WTC11 (cell line): Measurements from ENCODE around the gene SCNM1. TPM values are rescaled to one million over a fixed set of nuclear protein-coding genes. Genes with fewer than 3 reads are reported as not detected.
A peak's percentile ranks its signal among the peaks of the same experiment; 100 is the strongest.

Source experiments
- ATAC-seq: fragments of 200-7000 bp; cut with Tn5 transposase; 2 replicates; pipeline ENCODE4 v1.10.0; 2021; ENCODE audit warnings: mild to moderate bottlenecking, moderate library complexity
- CTCF ChIA-PET: fragments of 300-600 bp; sonication (Branson Sonifier 250); formaldehyde crosslinking; loops from one replicate; lab custom pipeline; 2021; ENCODE audit warnings: antibody characterized with exemption; lab: Charles Lee
- POLR2A ChIA-PET: fragments of 350-600 bp; sonication (Branson Sonifier 250); formaldehyde crosslinking; loops from one replicate; lab custom pipeline; 2021; ENCODE audit warnings: antibody characterized with exemption; lab: Charles Lee
- DNase-seq: peaks from one replicate; pipeline ENCODE4 v3.0.0; 2021; ENCODE audit warnings: low spot score
- H3K27ac Mint-ChIP-seq: 2 replicates; pipeline ENCODE4 v1.8.0; 2021; ENCODE audit warnings: mixed read lengths
- H3K27me3 Mint-ChIP-seq: 2 replicates; pipeline ENCODE4 v1.8.0; 2021; ENCODE audit warnings: low read depth, mild to moderate bottlenecking, moderate library complexity, mixed read lengths
- H3K36me3 Mint-ChIP-seq: 2 replicates; pipeline ENCODE4 v1.8.0; 2021; ENCODE audit warnings: mixed read lengths
- H3K4me1 Mint-ChIP-seq: 2 replicates; pipeline ENCODE4 v1.8.0; 2022; ENCODE audit warnings: mixed read lengths
- H3K4me3 Mint-ChIP-seq: 2 replicates; pipeline ENCODE4 v1.8.0; 2021; ENCODE audit warnings: mild to moderate bottlenecking, moderate library complexity, mixed read lengths
- H3K9me3 Mint-ChIP-seq: 2 replicates; pipeline ENCODE4 v1.8.0; 2021; ENCODE audit warnings: mixed read lengths
- CREM ChIP-seq: sonication (generic); formaldehyde crosslinking; IDR thresholded peaks from 2 replicates; pipeline ENCODE4 v1.8.1; 2022; ENCODE audit warnings: mild to moderate bottlenecking, missing genetic modification reagents, moderate library complexity
- GABPB1 ChIP-seq: sonication (generic); formaldehyde crosslinking; IDR thresholded peaks from 2 replicates; pipeline ENCODE4 v1.8.1; 2023; ENCODE audit warnings: mild to moderate bottlenecking, missing genetic modification reagents
- TEAD4 ChIP-seq: sonication (generic); formaldehyde crosslinking; IDR thresholded peaks from 2 replicates; pipeline ENCODE4 v1.8.0; 2022; ENCODE audit warnings: mild to moderate bottlenecking, missing genetic modification reagents
- ZNF121 ChIP-seq: sonication (generic); formaldehyde crosslinking; IDR thresholded peaks from 2 replicates; pipeline ENCODE4 v1.8.0; 2023; ENCODE audit warnings: missing genetic modification reagents
- ZNF263 ChIP-seq: sonication (generic); formaldehyde crosslinking; IDR thresholded peaks from 2 replicates; pipeline ENCODE4 v1.8.1; 2022; ENCODE audit warnings: low read depth, mild to moderate bottlenecking, moderate library complexity, missing genetic modification reagents
- ZNF317 ChIP-seq: sonication (generic); formaldehyde crosslinking; IDR thresholded peaks from 2 replicates; pipeline ENCODE4 v1.8.1; 2023; ENCODE audit warnings: low read depth, mild to moderate bottlenecking, moderate library complexity, missing genetic modification reagents, borderline replicate concordance
- total RNA-seq: library from RNA; stranded (reverse); gene quantifications from 3 replicates; pipeline ENCODE4 v1.2.3, GENCODE V29; 2021
- TF ChIP-seq, protein P1 (sequence below): sonication (generic); formaldehyde crosslinking; IDR thresholded peaks from 2 replicates; pipeline ENCODE4 v1.8.1; 2022; ENCODE audit warnings: low read depth, missing genetic modification reagents, borderline replicate concordance
- TF ChIP-seq, protein P2 (sequence below): sonication (generic); formaldehyde crosslinking; IDR thresholded peaks from 2 replicates; pipeline ENCODE4 v1.8.0; 2023; ENCODE audit warnings: missing genetic modification reagents
- TF ChIP-seq, protein P3 (sequence below): sonication (generic); formaldehyde crosslinking; IDR thresholded peaks from 2 replicates; pipeline ENCODE4 v1.8.1; 2022; ENCODE audit warnings: low read depth, mild to moderate bottlenecking, moderate library complexity, missing genetic modification reagents, borderline replicate concordance
- TF ChIP-seq, protein P4 (sequence below): sonication (generic); formaldehyde crosslinking; IDR thresholded peaks from 2 replicates; pipeline ENCODE4 v1.8.0; 2023; ENCODE audit warnings: mild to moderate bottlenecking, missing genetic modification reagents
- TF ChIP-seq, protein P5 (sequence below): fragments of 250-450 bp; sonication (Bioruptor Pico); IDR thresholded peaks from 2 replicates; pipeline ENCODE4 v2.1.2; 2022; ENCODE audit warnings: mild to moderate bottlenecking, moderate library complexity
- TF ChIP-seq, protein P6 (sequence below): sonication (generic); formaldehyde crosslinking; IDR thresholded peaks from 2 replicates; pipeline ENCODE4 v1.8.1; 2023; ENCODE audit warnings: mild to moderate bottlenecking, missing genetic modification reagents, moderate library complexity
- TF ChIP-seq, protein P7 (sequence below): sonication (generic); formaldehyde crosslinking; IDR thresholded peaks from 2 replicates; pipeline ENCODE4 v1.8.1; 2023; ENCODE audit warnings: mild to moderate bottlenecking, missing genetic modification reagents, moderate library complexity

The SCNM1 gene
- total RNA-seq, 1 experiment from 2014 or later = 45.3 TPM

DNA sequence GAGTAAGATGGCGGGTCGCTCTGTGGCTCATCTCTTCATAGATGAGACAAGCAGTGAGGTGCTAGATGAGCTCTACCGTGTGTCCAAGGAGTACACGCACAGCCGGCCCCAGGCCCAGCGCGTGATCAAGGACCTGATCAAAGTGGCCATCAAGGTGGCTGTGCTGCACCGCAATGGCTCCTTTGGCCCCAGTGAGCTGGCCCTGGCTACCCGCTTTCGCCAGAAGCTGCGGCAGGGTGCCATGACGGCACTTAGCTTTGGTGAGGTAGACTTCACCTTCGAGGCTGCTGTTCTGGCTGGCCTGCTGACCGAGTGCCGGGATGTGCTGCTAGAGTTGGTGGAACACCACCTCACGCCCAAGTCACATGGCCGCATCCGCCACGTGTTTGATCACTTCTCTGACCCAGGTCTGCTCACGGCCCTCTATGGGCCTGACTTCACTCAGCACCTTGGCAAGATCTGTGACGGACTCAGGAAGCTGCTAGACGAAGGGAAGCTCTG is 7.1 kb upstream of the SCNM1 start:
- POLR2A ChIA-PET = no interaction called here

DNA sequence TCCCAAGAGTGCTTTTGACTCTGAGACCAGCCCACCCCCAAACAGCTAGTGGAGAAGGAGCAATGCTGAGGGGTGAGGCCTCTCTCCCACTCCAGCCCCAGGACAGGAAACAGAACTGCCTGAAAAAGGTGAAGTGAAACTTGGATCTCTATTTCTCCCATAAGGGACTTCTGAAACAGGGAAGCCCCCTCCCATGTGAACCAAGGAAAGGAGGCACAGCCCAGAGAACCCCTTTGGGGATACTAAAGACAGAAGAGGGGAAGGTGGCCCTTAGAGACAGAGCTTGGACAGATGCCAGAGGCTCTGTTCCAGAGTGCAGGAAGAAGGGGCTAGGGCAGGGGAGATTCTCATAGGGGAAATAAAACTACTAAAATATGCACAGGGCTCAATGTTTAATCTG is 6.6 kb upstream of the SCNM1 start:
- DNase-seq (no peak), ATAC-seq (no peak)
- Mint-ChIP-seq H3K36me3 (peaks cover 24% of the 10 kb centered on the region), H3K4me1 (peaks cover 11% of the 10 kb centered on the region), H3K4me3 (no peak overlapping the region), H3K27ac (peak overlapping the region; percentile 54), H3K27me3 (no peaks in the 10 kb centered on the region), H3K9me3 (no peaks in the 10 kb centered on the region)
- TF ChIP-seq, protein P1, sequence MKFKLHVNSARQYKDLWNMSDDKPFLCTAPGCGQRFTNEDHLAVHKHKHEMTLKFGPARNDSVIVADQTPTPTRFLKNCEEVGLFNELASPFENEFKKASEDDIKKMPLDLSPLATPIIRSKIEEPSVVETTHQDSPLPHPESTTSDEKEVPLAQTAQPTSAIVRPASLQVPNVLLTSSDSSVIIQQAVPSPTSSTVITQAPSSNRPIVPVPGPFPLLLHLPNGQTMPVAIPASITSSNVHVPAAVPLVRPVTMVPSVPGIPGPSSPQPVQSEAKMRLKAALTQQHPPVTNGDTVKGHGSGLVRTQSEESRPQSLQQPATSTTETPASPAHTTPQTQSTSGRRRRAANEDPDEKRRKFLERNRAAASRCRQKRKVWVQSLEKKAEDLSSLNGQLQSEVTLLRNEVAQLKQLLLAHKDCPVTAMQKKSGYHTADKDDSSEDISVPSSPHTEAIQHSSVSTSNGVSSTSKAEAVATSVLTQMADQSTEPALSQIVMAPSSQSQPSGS = no peak
- TF ChIP-seq, protein P2, sequence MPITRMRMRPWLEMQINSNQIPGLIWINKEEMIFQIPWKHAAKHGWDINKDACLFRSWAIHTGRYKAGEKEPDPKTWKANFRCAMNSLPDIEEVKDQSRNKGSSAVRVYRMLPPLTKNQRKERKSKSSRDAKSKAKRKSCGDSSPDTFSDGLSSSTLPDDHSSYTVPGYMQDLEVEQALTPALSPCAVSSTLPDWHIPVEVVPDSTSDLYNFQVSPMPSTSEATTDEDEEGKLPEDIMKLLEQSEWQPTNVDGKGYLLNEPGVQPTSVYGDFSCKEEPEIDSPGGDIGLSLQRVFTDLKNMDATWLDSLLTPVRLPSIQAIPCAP (CRISPR knock-in tag) = no peak
- TF ChIP-seq TEAD4 (CRISPR knock-in tag) (no peak), ZNF121 (CRISPR knock-in tag) (no peak), ZNF263 (CRISPR knock-in tag) (no peak), ZNF317 (no peak), GABPB1 (CRISPR knock-in tag) (no peak)
- TF ChIP-seq, protein P3, sequence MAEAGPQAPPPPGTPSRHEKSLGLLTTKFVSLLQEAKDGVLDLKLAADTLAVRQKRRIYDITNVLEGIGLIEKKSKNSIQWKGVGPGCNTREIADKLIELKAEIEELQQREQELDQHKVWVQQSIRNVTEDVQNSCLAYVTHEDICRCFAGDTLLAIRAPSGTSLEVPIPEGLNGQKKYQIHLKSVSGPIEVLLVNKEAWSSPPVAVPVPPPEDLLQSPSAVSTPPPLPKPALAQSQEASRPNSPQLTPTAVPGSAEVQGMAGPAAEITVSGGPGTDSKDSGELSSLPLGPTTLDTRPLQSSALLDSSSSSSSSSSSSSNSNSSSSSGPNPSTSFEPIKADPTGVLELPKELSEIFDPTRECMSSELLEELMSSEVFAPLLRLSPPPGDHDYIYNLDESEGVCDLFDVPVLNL = no peak
- TF ChIP-seq, protein P4, sequence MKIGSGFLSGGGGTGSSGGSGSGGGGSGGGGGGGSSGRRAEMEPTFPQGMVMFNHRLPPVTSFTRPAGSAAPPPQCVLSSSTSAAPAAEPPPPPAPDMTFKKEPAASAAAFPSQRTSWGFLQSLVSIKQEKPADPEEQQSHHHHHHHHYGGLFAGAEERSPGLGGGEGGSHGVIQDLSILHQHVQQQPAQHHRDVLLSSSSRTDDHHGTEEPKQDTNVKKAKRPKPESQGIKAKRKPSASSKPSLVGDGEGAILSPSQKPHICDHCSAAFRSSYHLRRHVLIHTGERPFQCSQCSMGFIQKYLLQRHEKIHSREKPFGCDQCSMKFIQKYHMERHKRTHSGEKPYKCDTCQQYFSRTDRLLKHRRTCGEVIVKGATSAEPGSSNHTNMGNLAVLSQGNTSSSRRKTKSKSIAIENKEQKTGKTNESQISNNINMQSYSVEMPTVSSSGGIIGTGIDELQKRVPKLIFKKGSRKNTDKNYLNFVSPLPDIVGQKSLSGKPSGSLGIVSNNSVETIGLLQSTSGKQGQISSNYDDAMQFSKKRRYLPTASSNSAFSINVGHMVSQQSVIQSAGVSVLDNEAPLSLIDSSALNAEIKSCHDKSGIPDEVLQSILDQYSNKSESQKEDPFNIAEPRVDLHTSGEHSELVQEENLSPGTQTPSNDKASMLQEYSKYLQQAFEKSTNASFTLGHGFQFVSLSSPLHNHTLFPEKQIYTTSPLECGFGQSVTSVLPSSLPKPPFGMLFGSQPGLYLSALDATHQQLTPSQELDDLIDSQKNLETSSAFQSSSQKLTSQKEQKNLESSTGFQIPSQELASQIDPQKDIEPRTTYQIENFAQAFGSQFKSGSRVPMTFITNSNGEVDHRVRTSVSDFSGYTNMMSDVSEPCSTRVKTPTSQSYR (CRISPR knock-in tag) = no peak
- TF ChIP-seq, protein P5, sequence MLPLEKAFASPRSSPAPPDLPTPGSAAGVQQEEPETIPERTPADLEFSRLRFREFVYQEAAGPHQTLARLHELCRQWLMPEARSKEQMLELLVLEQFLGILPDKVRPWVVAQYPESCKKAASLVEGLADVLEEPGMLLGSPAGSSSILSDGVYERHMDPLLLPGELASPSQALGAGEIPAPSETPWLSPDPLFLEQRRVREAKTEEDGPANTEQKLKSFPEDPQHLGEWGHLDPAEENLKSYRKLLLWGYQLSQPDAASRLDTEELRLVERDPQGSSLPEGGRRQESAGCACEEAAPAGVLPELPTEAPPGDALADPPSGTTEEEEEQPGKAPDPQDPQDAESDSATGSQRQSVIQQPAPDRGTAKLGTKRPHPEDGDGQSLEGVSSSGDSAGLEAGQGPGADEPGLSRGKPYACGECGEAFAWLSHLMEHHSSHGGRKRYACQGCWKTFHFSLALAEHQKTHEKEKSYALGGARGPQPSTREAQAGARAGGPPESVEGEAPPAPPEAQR (CRISPR knock-in tag) = no peak
- TF ChIP-seq, protein P6, sequence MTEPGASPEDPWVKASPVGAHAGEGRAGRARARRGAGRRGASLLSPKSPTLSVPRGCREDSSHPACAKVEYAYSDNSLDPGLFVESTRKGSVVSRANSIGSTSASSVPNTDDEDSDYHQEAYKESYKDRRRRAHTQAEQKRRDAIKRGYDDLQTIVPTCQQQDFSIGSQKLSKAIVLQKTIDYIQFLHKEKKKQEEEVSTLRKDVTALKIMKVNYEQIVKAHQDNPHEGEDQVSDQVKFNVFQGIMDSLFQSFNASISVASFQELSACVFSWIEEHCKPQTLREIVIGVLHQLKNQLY (CRISPR knock-in tag) = no peak
- ChIA-PET CTCF (interaction anchor here (1.0 to 6.9 kb wide), 6 partner anchors 17 to 88 kb away, joined by 3 to 167 read pairs (median 3); no protein-coding TSS in a partner anchor), POLR2A (no interaction called here)

More for the DNA sequence above, 7.1 kb upstream of the SCNM1 start:
- Mint-ChIP-seq H3K27ac (peak overlapping the region; percentile 54), H3K27me3 (no peaks in the 10 kb centered on the region), H3K36me3 (peaks cover 24% of the 10 kb centered on the region), H3K4me3 (no peak overlapping the region), H3K4me1 (peaks cover 8% of the 10 kb centered on the region), H3K9me3 (no peaks in the 10 kb centered on the region)
- peak; percentile 22; the same call in 1 of the 2 replicates for ATAC-seq
- TF ChIP-seq CREM = no peak
- TF ChIP-seq, protein P7, sequence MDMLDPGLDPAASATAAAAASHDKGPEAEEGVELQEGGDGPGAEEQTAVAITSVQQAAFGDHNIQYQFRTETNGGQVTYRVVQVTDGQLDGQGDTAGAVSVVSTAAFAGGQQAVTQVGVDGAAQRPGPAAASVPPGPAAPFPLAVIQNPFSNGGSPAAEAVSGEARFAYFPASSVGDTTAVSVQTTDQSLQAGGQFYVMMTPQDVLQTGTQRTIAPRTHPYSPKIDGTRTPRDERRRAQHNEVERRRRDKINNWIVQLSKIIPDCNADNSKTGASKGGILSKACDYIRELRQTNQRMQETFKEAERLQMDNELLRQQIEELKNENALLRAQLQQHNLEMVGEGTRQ (CRISPR knock-in tag) = peak; percentile 11; the same call in 1 of the 2 replicates
- no peak for DNase-seq
- CTCF ChIA-PET = interaction anchor here (1.0 to 6.9 kb wide), 6 partner anchors 16 to 87 kb away, joined by 3 to 167 read pairs (median 3); no protein-coding TSS in a partner anchor
